GM19438 (cell line): ENCODE results near the gene MID1.

Experiments
- ATAC-seq: cut with Tn5 transposase; IDR thresholded peaks from one replicate; pipeline ENCODE4 v1.9.1; 2021; ENCODE audit warnings: low read depth; ENCODE audit not compliant: unreplicated experiment

MID1 gene

DNA sequence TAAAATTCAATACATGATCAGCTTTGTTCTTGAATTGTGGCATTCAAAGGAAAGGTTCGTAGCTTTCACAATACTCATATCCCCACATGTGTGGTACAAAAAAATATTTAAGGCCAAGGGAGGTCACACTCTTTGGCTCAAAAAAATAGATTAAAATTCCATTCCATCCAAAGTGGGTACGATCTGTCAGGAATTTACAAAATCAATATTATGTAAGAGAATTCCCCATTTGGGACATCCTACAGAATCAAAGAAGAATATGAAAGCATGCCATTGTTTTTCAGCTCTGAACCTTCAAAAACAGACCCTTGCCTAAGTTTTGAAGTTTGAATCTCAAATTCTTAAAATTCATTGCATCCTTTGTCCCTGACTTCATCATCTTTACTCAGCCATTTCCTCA, 85.8 kb downstream of the MID1 start:
- no peak for ATAC-seq

DNA sequence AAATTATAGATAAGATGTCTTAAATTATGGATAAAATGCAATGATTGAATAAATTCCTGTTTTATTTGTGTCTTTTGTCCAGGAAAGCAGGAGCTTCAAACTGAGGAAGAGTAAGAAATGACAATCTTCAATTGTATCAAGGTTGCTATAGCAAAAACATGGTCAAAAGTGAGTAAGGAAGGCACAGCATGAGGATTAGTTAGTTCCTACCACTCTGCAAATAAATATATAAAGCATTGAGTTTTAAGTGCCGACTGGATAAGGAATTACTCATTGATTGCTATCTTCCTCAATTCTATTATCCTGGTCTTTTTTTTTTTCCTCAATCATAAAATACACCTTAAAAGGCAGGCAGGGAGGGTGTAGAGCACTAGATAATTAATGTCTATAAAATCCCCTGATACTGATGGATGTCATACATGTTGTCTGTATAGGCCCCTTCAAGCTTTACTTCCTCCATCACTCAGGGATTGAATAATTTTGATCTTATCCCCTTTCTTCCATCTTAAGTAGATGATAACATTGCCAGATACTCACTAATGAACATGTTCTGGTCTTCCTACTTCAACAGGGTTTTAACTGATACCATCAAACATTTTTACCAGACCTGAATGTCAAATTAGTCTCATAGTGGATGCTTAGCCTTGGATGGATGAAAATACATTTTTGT, 86.6 kb downstream of the MID1 start:
- no peak for ATAC-seq

DNA sequence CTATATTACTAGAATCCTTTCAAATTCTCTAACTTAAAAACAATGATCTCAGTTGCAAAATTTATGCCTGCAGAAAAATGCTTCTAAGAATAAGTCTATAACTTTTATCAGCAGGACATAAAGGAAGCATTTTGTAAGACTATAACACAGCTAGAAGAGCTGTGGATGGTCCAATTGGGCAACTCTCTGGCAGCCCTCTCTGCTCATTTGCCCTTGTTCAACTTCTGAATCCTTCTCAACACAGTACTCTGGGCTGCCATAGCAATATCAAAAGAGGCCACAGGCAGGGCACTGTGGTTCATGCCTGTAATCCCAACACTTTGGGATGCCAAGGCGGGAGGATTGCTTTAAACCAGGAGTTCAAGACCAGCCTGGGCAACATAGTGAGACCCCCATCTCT, 88.5 kb downstream of the MID1 start:
- ATAC-seq, result no peak

DNA sequence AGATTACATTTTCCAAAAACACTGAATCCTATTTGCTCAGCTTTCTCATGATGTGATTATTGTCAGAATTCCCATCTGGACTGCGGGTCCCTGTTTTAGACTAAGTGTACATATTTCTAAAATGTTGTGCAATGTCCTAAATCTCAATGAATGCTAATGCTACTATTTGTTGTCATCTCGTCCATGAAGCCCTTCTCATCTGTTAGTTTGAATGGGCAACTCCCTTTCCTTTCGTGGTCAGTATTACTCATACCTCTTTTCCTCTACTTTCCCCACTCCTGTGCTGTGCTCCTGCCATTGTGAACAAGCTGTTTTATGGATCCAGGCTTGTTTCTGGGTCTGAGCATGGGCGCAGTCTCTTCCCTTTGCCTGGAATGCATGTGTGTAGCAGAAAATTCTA, 91.0 kb downstream of the MID1 start:
- no peak for ATAC-seq

DNA sequence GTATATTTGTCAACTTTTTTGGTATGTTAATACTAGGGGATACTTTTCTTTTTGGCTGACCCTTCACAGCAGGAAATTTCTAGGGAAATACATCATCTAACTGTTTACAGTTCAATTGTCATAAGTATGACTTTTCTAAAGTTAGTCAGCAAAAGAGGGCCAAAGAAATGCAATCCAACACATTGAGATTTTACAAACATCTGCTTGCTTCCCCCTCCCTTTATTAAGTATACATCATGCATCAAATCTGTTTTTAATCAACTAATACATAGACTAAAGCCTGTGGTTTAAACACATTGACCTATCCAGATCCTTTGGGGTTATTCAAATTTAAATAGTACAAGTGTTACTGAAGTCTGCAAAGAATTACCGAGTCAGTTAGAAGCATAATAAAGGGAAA, 93.9 kb downstream of the MID1 start:
- ATAC-seq, result no peak

DNA sequence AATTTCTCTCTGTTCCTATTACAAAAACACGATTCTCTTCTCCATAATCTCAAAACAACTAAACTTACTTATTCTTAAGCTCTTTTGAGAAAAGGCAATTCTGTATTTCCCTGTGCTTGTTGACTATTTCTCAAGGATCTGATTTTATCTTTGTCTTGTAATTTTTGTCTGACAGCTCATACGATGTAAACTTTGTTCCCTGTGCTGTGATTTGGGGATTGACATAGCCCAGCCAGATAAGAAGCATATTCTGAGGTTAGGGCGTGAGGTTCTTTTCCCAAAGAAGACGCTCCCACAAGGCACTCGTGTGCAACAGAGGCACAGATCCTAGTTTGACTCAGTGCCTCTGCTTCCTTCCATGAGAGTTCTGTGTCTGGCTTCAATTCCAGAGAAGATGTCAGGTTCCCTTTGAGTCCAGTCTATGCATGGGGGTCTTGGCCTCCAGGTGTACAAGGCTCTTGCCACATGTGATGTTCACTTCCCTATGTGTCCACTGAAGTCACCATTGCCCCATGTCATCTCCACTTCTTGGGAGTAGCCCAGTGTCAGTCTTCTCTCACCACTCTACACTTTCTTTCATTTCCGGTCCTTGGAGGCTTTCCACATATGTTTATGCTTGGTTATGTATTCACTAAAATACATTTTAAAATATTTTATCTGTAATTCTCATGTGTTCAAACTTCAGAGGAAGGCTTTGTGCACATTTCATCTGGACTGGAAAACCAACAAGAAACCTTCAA, 94.8 kb downstream of the MID1 start:
- ATAC-seq, result no peak

DNA sequence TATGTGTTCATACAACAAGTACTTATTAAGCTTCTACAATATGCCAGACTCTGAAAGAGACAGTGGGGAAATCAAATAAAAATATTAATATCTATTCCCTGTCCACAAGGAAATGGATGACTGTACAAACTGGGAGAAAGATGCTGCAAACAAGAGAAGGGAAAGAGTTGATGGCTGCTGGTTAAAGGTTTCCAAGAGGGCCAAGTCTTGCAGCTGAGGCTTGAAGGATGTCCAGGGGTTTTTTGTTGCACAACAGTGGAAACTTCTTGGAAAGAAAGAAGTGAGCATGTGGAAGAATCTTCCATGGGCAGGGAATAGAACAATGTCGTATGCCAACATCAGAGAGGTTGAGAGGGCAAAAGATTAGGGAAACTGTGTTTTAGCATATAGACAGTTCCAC, 95.8 kb downstream of the MID1 start:
- no peak for ATAC-seq

DNA sequence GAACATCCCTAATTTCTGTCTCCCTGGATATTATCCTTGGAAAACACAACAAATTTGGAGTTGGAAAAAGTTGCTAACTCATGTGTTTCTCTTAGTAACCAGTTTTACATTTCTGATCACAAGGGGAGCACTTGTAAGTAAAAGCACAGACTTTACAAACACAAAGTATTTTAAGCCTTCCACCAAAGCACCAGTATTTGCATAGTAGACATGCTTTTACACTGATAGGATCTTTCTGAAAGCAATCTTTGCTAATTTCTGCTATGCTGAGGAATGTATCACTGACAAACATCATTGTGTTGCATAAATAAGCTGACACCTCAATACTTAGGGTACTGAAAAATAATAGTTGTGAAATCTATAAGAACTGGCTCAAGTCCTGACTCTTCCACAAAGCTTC, 100.6 kb downstream of the MID1 start:
- no peak for ATAC-seq

DNA sequence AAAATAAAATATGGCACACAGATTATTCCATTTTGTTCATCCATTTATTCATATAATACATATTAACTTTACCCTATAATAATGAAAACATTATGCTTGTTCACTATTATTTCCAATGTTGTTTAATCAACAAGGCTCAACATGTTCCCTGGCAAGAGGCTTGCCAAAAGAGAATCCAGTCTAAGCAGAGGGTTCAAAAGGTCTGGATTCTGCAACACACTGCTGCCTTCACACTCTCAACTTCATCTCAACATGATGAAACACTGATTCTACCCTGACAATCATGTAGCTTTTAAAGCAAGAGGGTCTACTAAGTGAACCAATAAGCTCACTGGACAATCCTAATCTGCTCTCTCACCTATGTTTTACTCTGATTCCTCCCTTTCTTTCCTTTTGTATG, 101.1 kb downstream of the MID1 start:
- no peak for ATAC-seq

DNA sequence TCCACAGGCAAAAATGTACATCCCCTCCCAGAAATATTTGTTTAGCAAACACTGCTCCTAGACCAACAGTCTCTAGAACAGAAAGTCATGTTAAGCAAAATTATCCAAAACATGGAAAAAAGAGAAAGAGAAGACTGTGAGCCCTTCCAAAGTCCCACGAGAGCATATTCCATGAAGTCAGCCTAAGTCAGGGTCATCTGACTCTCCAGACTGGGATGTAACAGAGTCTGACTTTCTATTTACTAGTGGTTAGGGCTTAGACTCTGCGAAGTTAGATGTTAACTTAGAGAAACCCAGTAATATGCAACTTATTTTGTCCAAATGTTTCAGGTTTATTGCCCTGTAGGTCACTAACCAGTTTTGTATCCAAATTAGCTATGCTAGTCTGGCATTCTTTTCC, 102.3 kb downstream of the MID1 start:
- no peak for ATAC-seq

DNA sequence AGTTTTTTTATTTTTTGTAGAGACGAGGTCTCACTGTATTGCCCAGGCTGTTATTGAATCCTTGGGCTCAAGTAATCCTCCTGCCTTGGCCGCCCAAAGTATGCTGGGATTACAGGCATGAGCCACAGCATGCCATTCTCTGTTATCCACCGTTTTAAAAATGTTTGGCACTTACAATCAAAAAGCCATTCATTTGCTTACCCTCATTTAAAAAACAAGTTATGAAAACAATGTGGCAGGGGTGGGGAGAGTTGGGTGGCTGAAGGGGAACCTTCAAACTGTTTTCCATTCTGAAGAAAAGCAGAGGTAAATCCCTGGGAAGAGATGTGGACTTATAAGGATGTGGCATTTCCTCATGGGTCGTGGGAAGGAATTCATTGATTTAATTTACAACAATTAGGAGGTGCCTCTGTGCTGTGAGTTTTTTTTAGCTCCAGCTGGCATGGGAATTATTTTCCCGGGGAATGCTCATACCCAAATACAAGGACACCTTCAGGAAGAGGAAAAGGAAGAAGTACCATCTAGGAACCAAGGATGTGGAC, 103.5 kb downstream of the MID1 start:
- ATAC-seq, result no peak

DNA sequence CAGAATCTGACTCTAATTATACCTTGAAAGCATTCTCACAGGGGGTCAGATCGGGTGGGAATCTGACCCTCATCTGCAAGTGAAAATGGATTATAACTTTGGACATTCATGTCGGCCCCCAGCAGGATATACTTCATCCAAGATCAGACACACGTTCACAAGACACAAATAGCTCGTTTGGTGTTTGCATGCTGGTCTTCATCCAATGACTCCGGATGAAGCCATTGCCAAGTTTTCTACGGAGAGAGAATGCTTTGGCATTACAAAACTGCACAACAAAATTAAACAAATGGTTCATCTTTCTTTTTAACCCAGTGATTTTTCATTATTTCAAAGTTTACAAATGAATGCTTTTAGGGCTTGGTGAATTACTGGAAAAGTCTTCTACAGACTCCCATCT, 105.5 kb downstream of the MID1 start:
- ATAC-seq, result no peak

DNA sequence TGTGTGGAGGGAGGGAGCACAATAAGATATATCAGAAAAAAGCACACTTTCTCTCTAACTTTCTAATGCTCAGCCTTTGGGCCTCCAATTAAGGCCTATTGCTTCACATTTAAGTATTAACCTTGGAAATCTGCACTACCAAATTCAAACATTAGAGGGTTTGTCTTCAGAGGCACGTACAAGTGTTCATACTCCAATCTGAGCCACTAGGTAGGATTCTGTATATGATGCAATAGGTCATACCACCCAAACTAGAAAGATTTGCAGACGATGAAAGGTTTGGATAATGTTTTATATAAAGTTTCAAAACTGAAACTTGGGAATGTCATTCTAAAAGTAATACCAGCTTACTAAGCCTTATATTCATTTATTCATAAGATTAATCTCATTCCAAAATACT, 106.4 kb downstream of the MID1 start:
- ATAC-seq, result no peak

DNA sequence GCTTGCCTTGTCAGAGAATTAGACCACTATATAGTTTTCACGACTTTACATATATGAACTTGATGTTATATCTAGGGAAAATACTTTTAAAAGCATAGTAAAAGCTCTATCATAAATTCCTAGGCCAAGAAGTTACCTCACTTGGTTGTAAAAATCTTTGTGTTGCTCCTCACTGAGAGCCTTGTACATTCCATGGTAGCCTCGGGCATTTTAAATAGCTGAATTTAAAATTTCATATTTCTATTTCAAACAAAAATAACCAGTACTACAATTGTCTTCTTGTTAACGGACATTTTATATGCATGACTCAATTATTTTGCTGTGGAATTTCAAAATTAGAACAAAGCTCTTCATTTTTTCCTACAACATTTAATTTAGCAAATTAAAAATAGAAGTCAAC, 107.6 kb downstream of the MID1 start:
- ATAC-seq, result no peak

DNA sequence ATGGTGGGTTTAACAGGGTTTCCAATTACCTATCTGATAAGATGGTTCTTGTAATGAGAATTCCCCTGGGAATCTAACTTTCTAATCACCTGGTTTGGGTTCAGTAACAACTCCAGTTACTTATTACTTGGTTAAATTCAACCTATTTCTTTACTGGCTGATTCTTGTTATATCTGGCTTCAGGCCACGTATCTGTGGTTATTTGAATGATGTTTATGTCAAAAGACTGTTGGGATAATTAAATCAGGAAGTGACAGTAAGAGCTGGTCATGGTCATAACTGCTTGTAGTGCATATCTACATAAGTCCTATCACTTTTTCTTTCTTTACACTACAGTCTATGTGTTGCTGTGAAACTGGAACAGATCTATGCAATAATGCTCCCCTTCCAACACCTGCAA, 108.1 kb downstream of the MID1 start:
- no peak for ATAC-seq

DNA sequence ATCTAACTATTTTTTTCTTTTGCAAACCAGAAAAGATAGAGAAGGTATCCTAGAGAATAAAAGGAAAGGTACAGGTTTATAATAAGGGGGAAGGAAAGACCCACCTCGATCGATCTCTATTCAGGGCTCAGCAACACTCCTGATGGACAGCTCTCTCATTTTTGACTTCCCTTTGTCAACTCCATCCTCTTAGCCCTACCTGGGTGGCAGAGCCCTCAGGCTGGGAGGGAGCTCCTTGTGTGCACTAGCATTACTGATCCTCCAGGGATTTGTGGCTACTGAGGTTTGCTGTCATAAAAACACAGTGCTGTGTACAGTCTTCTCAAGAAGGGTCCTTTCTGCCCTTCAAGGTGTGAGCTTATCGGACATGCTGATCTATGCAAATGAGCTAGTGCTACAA, 111.0 kb downstream of the MID1 start:
- ATAC-seq, result no peak

DNA sequence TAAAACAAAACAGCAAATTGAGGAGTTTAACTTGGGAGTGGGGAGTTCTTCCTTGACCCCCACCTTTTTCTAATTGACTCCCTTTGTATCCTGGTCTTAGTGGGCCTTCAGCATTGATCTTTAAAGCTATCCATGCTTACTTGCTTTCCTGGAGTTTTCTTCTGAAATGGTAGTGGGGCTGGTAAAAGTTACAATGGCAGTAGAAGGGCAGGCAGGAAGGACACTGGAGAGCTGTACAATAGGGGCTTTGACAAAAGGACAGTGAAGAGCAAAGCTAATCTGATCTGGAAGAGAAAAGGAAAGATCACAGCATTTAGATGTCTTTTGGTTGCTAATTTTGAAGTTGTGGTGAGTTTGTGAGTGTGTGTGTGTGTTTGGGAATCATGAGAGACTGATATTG, 111.5 kb downstream of the MID1 start:
- no peak for ATAC-seq

DNA sequence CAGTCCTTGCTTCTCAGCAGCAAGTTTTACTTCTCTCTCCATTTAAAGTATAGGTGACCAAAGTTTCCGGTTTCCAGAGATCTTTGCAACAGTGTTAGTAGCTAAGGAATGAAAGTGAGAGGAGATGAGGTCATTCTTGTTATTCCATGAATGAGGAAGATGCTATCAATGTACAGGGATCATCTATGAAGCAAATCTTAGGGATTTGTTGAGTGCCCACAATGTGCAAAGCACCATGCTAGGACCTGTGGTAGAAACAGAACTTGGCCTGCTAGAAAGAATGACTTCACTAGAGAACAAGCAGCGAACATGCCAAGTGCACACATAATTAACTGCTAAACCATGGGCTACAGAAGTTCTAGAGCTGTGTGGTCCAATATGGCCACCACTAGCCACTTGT, 112.5 kb downstream of the MID1 start:
- no peak for ATAC-seq

DNA sequence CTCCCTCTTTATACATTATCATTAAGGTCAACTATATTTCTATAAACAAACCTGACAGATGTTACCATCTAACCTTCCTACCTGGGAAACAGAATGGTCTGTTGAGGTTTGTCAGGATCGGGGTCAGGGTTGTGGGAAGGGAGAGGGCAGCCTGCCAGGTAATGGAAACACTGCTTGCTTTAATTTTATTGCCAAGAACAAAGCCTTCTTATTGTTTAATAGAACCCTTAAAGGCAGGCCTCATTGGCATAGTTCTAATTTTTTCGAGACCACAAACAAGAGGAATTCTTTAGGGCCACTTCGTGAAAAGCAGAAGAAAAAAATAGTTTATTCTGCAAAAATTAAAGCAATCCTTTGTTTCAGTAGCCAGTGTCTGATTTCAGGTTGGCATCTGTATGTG, 113.2 kb downstream of the MID1 start:
- no peak for ATAC-seq

DNA sequence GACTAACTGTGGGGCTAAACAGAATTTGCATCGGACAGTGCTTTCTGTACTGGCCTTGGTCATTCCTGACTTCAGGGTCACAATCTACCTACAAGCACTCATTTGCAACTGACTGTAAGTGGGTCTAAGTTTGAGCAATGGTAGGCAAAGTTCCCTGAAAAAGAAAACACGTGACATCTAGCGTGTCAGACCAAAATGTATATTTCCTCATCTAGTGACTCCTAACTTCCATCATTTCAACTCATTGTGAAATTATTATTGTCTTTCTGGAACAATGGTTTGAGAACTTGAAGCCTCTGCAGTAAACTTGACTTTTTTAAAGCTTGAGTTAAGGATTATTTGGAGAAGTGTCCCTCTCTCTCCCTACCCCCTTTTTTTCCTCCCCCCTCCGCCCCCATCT, 113.6 kb downstream of the MID1 start:
- no peak for ATAC-seq

DNA sequence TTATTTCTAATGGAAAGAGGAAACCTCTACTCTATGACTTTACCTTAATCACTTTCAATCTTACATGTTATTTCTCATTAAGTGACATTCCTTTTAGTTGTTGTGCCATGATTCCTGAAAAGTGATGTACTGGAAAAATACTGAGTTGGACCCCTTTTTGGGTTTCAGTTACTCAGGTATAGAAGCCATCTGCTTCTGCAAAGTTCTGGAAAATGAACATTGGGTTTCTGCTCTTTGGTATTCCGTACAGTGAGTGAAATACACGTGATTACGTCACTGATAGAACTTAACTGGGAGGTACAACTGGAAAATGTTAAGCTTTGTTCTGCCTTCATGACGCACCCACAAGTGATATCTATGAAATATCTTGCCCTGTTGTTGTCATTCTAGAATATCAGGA, 114.7 kb downstream of the MID1 start:
- ATAC-seq, result no peak

DNA sequence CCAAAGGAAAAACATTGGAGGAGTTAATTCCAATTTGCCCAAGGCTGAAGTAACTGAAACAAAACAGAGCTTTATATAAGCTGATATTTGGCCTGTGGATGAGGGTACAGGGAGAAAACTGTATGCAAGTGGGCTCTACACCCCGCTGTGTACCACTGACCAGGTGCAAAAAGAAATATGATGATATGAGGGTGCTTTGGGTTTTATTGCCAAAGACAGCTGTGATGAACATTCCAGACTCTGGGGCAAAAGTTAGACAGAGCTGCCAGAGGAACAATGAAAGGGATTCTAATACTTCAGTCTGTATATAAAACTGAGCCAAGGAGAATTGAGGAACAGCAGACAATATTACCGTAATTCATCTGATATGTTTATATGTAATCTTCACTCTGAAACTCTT, 117.4 kb downstream of the MID1 start:
- ATAC-seq, result no peak
